Pancreas (tissue), 10 donors: ENCODE data around the gene GPR155. TPM values are rescaled to one million over a fixed set of nuclear protein-coding genes. Genes with fewer than 3 reads are reported as not detected.
A peak's percentile ranks its signal among the peaks of the same experiment; 100 is the strongest.

ENCODE experiments used
- ATAC-seq, 4 donors: fragments of 200-7000 bp; cut with Tn5 transposase; one replicate each; pipeline versions ENCODE4 v1.8.0 to v1.9.1; 2020; ENCODE audit warnings: mild to moderate bottlenecking in 4 of 4, moderate library complexity in 4 of 4
- DNase-seq, 6 donors: peaks; one replicate each; pipeline ENCODE4 v3.0.0-alpha.2; 2020
- FAIRE-seq: peaks from 2 replicates; lab custom pipeline; 2012; peaks lifted over from hg19 to GRCh38; lab: Jason Lieb, UNC
- H3K27ac ChIP-seq, 4 donors: fragments of 200-600 bp; sonication (generic); 1 replicate in 3 of 4; 2 replicates in 1 of 4; pipeline versions ENCODE4 v1.5.0 to v1.8.0; 2020
- H3K27me3 ChIP-seq, 4 donors: fragments of 200-600 bp; one replicate each; pipeline ENCODE4 v1.8.0; 2021
- H3K36me3 ChIP-seq, 3 donors: fragments of 200-600 bp; sonication (generic) in 1 of 3; one replicate each; pipeline versions ENCODE4 v1.5.0 to v1.8.0; 2020 to 2021
- H3K4me1 ChIP-seq, 3 donors: fragments of 200-600 bp; one replicate each; pipeline ENCODE4 v1.8.0; 2021
- H3K4me3 ChIP-seq, 4 donors: fragments of 200-600 bp; sonication (generic) in 2 of 4; one replicate each; pipeline versions ENCODE4 v1.5.0 to v1.8.0; 2020 to 2021
- H3K9me3 ChIP-seq, 4 donors: fragments of 200-600 bp; one replicate each; pipeline ENCODE4 v1.8.0; 2021
- CTCF ChIP-seq, 4 donors: fragments of 200-600 bp; sonication (generic) in 3 of 4; IDR thresholded peaks; one replicate each; pipeline versions ENCODE4 v1.5.0 to v1.8.0; 2021; ENCODE audit warnings: antibody characterized with exemption in 4 of 4
- WGBS, 2 donors: extraction: QIAGEN DNeasy Blood & Tissue Kit; methylation state at CpG; one replicate each; pipeline ENCODE4 v1.1.7; 2013; 5-methylcytosine and 5-hydroxymethylcytosine counted together
- intact Hi-C, 3 donors: fragments of 100-400 bp; cut with DNase I; formaldehyde crosslinking; loops; one replicate each; pipeline versions ENCODE4 v1.11.1 to v1.14.2; 2022
- polyA plus RNA-seq, 2 donors: library from polyadenylated mRNA; stranded (reverse); fragments of 200-250 nt; gene quantifications; one replicate each; pipeline ENCODE4 v1.2.3, GENCODE V29; 2013
- total RNA-seq, 6 donors: library from RNA; stranded (reverse); fragmentation: NEBNext Ultra II Directional in 4 of 6; extraction: Animal tissue kit (Norgen Biotek cat#: 25700) in 4 of 6; gene quantifications; one replicate each; pipeline versions ENCODE4 v1.2.1 to v1.2.4, GENCODE V29; 2021 to 2023
- donor health status: healthy with polysubstance abuse.
- donor health status: DM: no; HTN: no; CAD: no; lungs with moderate emphysema.
- donor health status: DM: no; HTN: no; CAD: no.
- donor health status: control.
- donor health status: control.
- donor health status: Bipolar disorder and iron deficiency.
- donor health status: DM: yes; HTN: yes; CAD: no.
- donor health status: DM: no; HTN: no; CAD: no.
- donor health status: DM: no; HTN: no; CAD: no.
- donor health status: DM: yes; HTN: yes; CAD: no.

GPR155 gene
- total and polyA plus RNA-seq, 8 donors = 2.4 to 11.5 (median 7.8) TPM

DNA sequence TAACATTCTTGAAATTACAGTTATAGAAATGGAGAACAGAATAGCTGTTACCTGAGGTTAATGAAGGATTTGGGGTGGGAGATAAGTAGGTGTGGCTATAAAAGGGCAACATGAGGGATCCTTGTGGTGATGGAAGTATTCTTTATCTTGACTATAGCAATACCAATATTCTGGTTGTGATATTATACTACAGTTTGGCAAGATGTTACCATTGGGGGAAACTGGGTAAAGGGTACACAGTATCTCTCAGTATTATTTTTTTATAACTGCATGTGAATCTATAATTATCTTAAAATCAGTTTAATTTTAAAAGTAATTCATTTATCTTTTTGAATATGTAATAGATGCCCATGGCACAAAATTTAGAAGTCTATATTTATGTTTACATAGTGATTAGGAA lies 83.2 kb downstream of the GPR155 start:
- no peak for ATAC-seq
- H3K4me1 ChIP-seq = peaks cover 0 to 11% (median 6%) of the 10 kb centered on the region in 3 donors

GRCh38 chr2:174400853-174401252 lies 86.0 kb downstream of the GPR155 start:
- Histone ChIP-seq H3K27ac (no peak overlapping the region), H3K9me3 (no peaks in the 10 kb centered on the region), H3K4me1 (peaks cover 0 to 21% (median 6%) of the 10 kb centered on the region in 3 donors), H3K36me3 (peaks cover 0 to 8% (median 0%) of the 10 kb centered on the region in 3 donors), H3K27me3 (no peaks in the 10 kb centered on the region), H3K4me3 (no peak overlapping the region)
- no peak for DNase-seq
- intact Hi-C loops = no loop called here
- TF ChIP-seq CTCF (IDR thresholded peaks at IDR 0.05) = no peak
- peak; percentile 40 to 75 (median 57) for ATAC-seq
- no peak for FAIRE-seq

More for the DNA sequence above, 83.2 kb downstream of the GPR155 start:
- Histone ChIP-seq H3K4me3 (no peak overlapping the region), H3K36me3 (peaks cover 0 to 8% (median 0%) of the 10 kb centered on the region in 3 donors), H3K27ac (no peak overlapping the region), H3K27me3 (no peaks in the 10 kb centered on the region), H3K9me3 (no peaks in the 10 kb centered on the region)
- TF ChIP-seq CTCF (IDR thresholded peaks at IDR 0.05) = no peak
- DNase-seq (no peak), FAIRE-seq (no peak)
- intact Hi-C loops = no loop called here

DNA sequence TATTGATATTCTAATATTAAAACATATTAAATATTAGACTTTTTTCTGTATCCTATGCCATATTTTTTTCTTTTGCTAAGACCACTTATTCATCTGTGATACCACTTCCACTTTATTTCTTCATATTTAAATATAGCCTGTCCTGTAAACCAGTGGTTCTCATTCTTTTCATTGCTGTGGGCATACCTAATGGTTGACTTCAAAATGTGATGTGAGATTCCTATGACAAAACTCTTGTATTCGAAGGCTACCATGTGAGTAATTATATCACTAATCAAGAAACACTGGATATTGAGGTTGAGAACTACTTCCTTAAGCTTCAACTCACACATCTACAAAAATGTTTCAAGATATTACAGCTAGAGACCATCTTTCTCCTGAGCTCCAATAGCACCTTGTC lies 87.7 kb downstream of the GPR155 start:
- 85 to 86% methylated on average over 1 of the region's 1 CpG for WGBS, 2 donors
- no peak for FAIRE-seq

GRCh38 chr2:174397773-174398172 lies 89.1 kb downstream of the GPR155 start:
- no peak for ATAC-seq

More for the DNA sequence above, 87.7 kb downstream of the GPR155 start:
- Histone ChIP-seq H3K36me3 (peaks cover 0 to 8% (median 0%) of the 10 kb centered on the region in 3 donors), H3K9me3 (no peaks in the 10 kb centered on the region), H3K4me1 (peaks cover 0 to 25% (median 13%) of the 10 kb centered on the region in 3 donors), H3K27me3 (no peaks in the 10 kb centered on the region), H3K27ac (no peak overlapping the region), H3K4me3 (no peak overlapping the region)
- no peak for TF ChIP-seq CTCF (IDR thresholded peaks at IDR 0.05)
- intact Hi-C loops = no loop called here
- ATAC-seq = no peak
- no peak for DNase-seq

More at GRCh38 chr2:174397773-174398172, 89.1 kb downstream of the GPR155 start:
- H3K27ac ChIP-seq = no peak overlapping the region
- DNase-seq (no peak), FAIRE-seq (no peak)
- peaks cover 0 to 8% (median 0%) of the 10 kb centered on the region in 3 donors for H3K36me3 ChIP-seq
- 73 to 90% methylated on average over 3 of the region's 3 CpGs for WGBS, 2 donors
- intact Hi-C loops = no loop called here
- no peak overlapping the region for H3K4me3 ChIP-seq
- H3K4me1 ChIP-seq = peaks cover 0 to 33% (median 18%) of the 10 kb centered on the region in 3 donors
- no peaks in the 10 kb centered on the region for H3K27me3 ChIP-seq
- TF ChIP-seq CTCF (IDR thresholded peaks at IDR 0.05) = no peak
- no peaks in the 10 kb centered on the region for H3K9me3 ChIP-seq
